ENCODE measurements around the gene LDLRAD4. TPM values are rescaled to one million over a fixed set of nuclear protein-coding genes. Genes with fewer than 3 reads are reported as not detected.

The LDLRAD4 gene
- total RNA-seq, 1 donor from 2014 or later = 20.4 TPM

GRCh38 chr18:13207294-13207693 is 11.3 kb upstream of the LDLRAD4 start:
- TF ChIP-seq CTCF (IDR thresholded peaks at IDR 0.05) = no peak
- Mint-ChIP-seq H3K4me1 (ENCODE audit: unreplicated experiment) (no peaks in the 10 kb centered on the region), H3K27ac (ENCODE audit: unreplicated experiment) (no peak overlapping the region), H3K36me3 (ENCODE audit: unreplicated experiment) (no peaks in the 10 kb centered on the region), H3K9me3 (ENCODE audit: unreplicated experiment) (no peaks in the 10 kb centered on the region), H3K27me3 (ENCODE audit: unreplicated experiment) (peaks cover 41% of the 10 kb centered on the region), H3K4me3 (ENCODE audit: unreplicated experiment) (no peak overlapping the region)
- DNase-seq (ENCODE audit: extremely low spot score, unreplicated experiment) = no peak

- no peak overlapping the region for H3K4me3 Mint-ChIP-seq (ENCODE audit: unreplicated experiment)
- TF ChIP-seq CTCF (IDR thresholded peaks at IDR 0.05) = no peak
- H3K27me3 Mint-ChIP-seq (ENCODE audit: unreplicated experiment) = peaks cover 49% of the 10 kb centered on the region
- no peak for DNase-seq (ENCODE audit: extremely low spot score, unreplicated experiment)
- peaks cover 3% of the 10 kb centered on the region for H3K4me1 Mint-ChIP-seq (ENCODE audit: unreplicated experiment)
- no peaks in the 10 kb centered on the region for H3K9me3 Mint-ChIP-seq (ENCODE audit: unreplicated experiment)
- no peaks in the 10 kb centered on the region for H3K36me3 Mint-ChIP-seq (ENCODE audit: unreplicated experiment)
- H3K27ac Mint-ChIP-seq (ENCODE audit: unreplicated experiment) = no peak overlapping the region
Observed at GRCh38 chr18:13211534-13211933, 7.0 kb upstream of the LDLRAD4 start.

GRCh38 chr18:13213036-13213795 is 5.3 kb upstream of the LDLRAD4 start:
- no peak for DNase-seq (ENCODE audit: extremely low spot score, unreplicated experiment)
- peaks cover 6% of the 10 kb centered on the region for H3K4me1 Mint-ChIP-seq (ENCODE audit: unreplicated experiment)
- no peak overlapping the region for H3K27ac Mint-ChIP-seq (ENCODE audit: unreplicated experiment)
- no peak overlapping the region for H3K4me3 Mint-ChIP-seq (ENCODE audit: unreplicated experiment)
- no peaks in the 10 kb centered on the region for H3K9me3 Mint-ChIP-seq (ENCODE audit: unreplicated experiment)
- no peaks in the 10 kb centered on the region for H3K36me3 Mint-ChIP-seq (ENCODE audit: unreplicated experiment)
- H3K27me3 Mint-ChIP-seq (ENCODE audit: unreplicated experiment) = peaks cover 43% of the 10 kb centered on the region
- no peak for TF ChIP-seq CTCF (IDR thresholded peaks at IDR 0.05)

- TF ChIP-seq CTCF (IDR thresholded peaks at IDR 0.05) = no peak
- H3K4me1 Mint-ChIP-seq (ENCODE audit: unreplicated experiment) = peaks cover 14% of the 10 kb centered on the region
- H3K27me3 Mint-ChIP-seq (ENCODE audit: unreplicated experiment) = peaks cover 46% of the 10 kb centered on the region
- no peak overlapping the region for H3K4me3 Mint-ChIP-seq (ENCODE audit: unreplicated experiment)
- H3K9me3 Mint-ChIP-seq (ENCODE audit: unreplicated experiment) = no peaks in the 10 kb centered on the region
- no peak overlapping the region for H3K27ac Mint-ChIP-seq (ENCODE audit: unreplicated experiment)
- DNase-seq (ENCODE audit: extremely low spot score, unreplicated experiment) = no peak
- no peaks in the 10 kb centered on the region for H3K36me3 Mint-ChIP-seq (ENCODE audit: unreplicated experiment)
Observed at GRCh38 chr18:13214609-13215008, 4.0 kb upstream of the LDLRAD4 start.

GRCh38 chr18:13216092-13216582 is 2.4 kb upstream of the LDLRAD4 start:
- no peaks in the 10 kb centered on the region for H3K9me3 Mint-ChIP-seq (ENCODE audit: unreplicated experiment)
- no peak overlapping the region for H3K27ac Mint-ChIP-seq (ENCODE audit: unreplicated experiment)
- TF ChIP-seq CTCF (IDR thresholded peaks at IDR 0.05) = peak; percentile 83
- H3K4me3 Mint-ChIP-seq (ENCODE audit: unreplicated experiment) = peak overlapping the region; percentile 69
- H3K36me3 Mint-ChIP-seq (ENCODE audit: unreplicated experiment) = no peaks in the 10 kb centered on the region
- DNase-seq (ENCODE audit: extremely low spot score, unreplicated experiment) = no peak
- peaks cover 59% of the 10 kb centered on the region for H3K27me3 Mint-ChIP-seq (ENCODE audit: unreplicated experiment)
- peaks cover 27% of the 10 kb centered on the region for H3K4me1 Mint-ChIP-seq (ENCODE audit: unreplicated experiment)
